Osteoblast (primary cell): Measurements from ENCODE around the gene CLNK. TPM values are rescaled to one million over a fixed set of nuclear protein-coding genes. Genes with fewer than 3 reads are reported as not detected.

Source experiments
- DNase-seq: peaks from one replicate; pipeline ENCODE4 v3.0.0; 2011; ENCODE audit warnings: low spot score, mixed read lengths; ENCODE audit not compliant: insufficient read length; ENCODE audit errors: missing footprints
- H2AFZ ChIP-seq: 2 replicates; pipeline ENCODE4 v1.6.0; 2011; ENCODE audit warnings: mild to moderate bottlenecking, low read length
- H3K27ac ChIP-seq: 2 replicates; pipeline ENCODE4 v1.5.1; 2011; ENCODE audit warnings: mild to moderate bottlenecking, low read depth, low read length, moderate library complexity
- H3K27me3 ChIP-seq: 2 replicates; pipeline ENCODE4 v1.6.0; 2012; ENCODE audit warnings: mild to moderate bottlenecking, control low read depth, inconsistent platforms, low read length, moderate library complexity; ENCODE audit not compliant: insufficient read depth
- H3K36me3 ChIP-seq: 2 replicates; pipeline ENCODE4 v1.5.1; 2011; ENCODE audit warnings: mild to moderate bottlenecking, low read length, control low read depth, moderate library complexity; ENCODE audit not compliant: insufficient read depth
- H3K4me1 ChIP-seq: 2 replicates; pipeline ENCODE4 v1.5.1; 2011; ENCODE audit warnings: mild to moderate bottlenecking, low read length, control low read depth, moderate library complexity; ENCODE audit not compliant: insufficient read depth
- H3K4me2 ChIP-seq: 2 replicates; pipeline ENCODE4 v1.6.0; 2011; ENCODE audit warnings: mild to moderate bottlenecking, low read length; ENCODE audit not compliant: insufficient read depth
- H3K4me3 ChIP-seq: fragments of 200-600 bp; sonication (generic); 3 replicates; pipeline ENCODE4 v1.5.1; 2012; ENCODE audit warnings: mild to moderate bottlenecking, low read length, inconsistent platforms; ENCODE audit not compliant: insufficient read depth
- H3K79me2 ChIP-seq: 2 replicates; pipeline ENCODE4 v1.6.0; 2012; ENCODE audit warnings: mild to moderate bottlenecking, low read length, control low read depth, inconsistent platforms; ENCODE audit not compliant: insufficient read depth
- H3K9me3 ChIP-seq: 2 replicates; pipeline ENCODE4 v1.5.1; 2011; ENCODE audit warnings: low read depth, low read length, control low read depth
- H4K20me1 ChIP-seq: 2 replicates; pipeline ENCODE4 v1.6.0; 2012; ENCODE audit warnings: mild to moderate bottlenecking, low read length, control low read depth; ENCODE audit not compliant: insufficient read depth
- total RNA-seq: library from RNA; depleted of rRNA; stranded (reverse); fragments of >200 nt; gene quantifications from 2 replicates; pipeline ENCODE4 v1.2.3, GENCODE V29; 2012
- TF ChIP-seq, protein P1 (sequence below): IDR thresholded peaks from 2 replicates; pipeline ENCODE4 v1.5.1; 2011; ENCODE audit warnings: mild to moderate bottlenecking, low read depth, low read length, moderate library complexity; ENCODE audit errors: extremely low read depth

CLNK gene, protein sequence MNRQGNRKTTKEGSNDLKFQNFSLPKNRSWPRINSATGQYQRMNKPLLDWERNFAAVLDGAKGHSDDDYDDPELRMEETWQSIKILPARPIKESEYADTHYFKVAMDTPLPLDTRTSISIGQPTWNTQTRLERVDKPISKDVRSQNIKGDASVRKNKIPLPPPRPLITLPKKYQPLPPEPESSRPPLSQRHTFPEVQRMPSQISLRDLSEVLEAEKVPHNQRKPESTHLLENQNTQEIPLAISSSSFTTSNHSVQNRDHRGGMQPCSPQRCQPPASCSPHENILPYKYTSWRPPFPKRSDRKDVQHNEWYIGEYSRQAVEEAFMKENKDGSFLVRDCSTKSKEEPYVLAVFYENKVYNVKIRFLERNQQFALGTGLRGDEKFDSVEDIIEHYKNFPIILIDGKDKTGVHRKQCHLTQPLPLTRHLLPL
- not detected in 2 replicates for total RNA-seq

DNA sequence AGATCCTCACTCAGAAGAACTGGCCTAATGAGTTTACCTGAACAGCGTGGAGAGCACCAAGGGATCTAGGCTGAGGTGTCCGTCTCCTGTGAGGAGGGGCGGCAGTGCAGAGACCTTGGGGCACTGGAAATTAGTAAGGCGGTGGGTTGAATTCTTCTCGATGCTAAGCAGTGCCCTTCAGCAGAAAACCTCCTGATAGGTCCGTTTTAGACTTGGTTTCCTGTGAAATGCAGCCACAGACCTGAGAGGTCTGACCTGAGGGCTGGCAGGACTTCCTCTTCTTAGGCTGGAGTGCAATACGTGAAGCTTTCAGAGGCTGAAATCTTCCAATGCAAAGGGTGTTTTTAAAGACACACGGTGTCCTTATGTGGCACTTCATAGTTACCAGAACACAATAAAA lies at the start of gene CLNK:
CLNK (minus strand) TSS at position 138 of the 400 bp plus-strand sequence. CDS start 16,899 bp downstream, outside the sequence.
- Histone ChIP-seq H3K4me1 (no peaks in the 10 kb centered on the region), H3K4me3 (no peak within 1 kb of the TSS), H3K27ac (no peak within 1 kb of the TSS), H3K36me3 (no peaks in the 10 kb centered on the region), H4K20me1 (no peaks in the 10 kb centered on the region), H2AFZ (no peak within 1 kb of the TSS), H3K9me3 (no peaks in the 10 kb centered on the region), H3K79me2 (no peaks in the 10 kb centered on the region), H3K27me3 (no peaks in the 10 kb centered on the region), H3K4me2 (no peak within 1 kb of the TSS)
- TF ChIP-seq, protein P1, sequence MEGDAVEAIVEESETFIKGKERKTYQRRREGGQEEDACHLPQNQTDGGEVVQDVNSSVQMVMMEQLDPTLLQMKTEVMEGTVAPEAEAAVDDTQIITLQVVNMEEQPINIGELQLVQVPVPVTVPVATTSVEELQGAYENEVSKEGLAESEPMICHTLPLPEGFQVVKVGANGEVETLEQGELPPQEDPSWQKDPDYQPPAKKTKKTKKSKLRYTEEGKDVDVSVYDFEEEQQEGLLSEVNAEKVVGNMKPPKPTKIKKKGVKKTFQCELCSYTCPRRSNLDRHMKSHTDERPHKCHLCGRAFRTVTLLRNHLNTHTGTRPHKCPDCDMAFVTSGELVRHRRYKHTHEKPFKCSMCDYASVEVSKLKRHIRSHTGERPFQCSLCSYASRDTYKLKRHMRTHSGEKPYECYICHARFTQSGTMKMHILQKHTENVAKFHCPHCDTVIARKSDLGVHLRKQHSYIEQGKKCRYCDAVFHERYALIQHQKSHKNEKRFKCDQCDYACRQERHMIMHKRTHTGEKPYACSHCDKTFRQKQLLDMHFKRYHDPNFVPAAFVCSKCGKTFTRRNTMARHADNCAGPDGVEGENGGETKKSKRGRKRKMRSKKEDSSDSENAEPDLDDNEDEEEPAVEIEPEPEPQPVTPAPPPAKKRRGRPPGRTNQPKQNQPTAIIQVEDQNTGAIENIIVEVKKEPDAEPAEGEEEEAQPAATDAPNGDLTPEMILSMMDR: no peak
- no peak for DNase-seq

DNA sequence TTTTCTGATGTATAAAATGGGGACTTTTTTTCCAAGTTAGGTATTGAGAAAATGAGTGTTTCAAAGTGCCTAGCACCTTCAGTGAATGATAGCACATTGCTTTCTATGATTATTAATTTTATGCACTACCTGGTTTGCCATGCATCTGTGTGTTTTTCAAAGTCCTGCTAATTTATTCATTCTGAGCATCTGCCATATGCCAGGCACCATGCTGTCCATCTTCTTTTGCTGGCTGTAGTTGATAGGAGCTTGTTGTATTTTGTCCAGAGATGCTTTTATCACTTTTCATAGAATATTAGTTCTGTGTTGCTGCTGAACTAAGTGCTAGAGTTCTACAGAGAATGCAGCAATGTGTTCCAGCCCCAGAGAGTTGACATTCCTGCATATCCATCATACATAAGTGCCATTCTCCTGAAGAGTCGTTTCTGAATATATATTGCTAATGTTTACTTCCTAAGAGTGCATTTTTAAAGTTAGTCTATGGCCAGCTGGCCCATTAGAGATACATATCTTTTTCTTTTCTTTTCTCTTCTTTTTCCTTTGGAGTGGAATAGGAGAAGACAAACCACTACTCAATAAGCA lies 49.0 kb upstream of the CLNK start:
- Histone ChIP-seq H3K27ac (no peak overlapping the region), H3K27me3 (no peaks in the 10 kb centered on the region), H3K4me2 (no peak overlapping the region), H2AFZ (no peak overlapping the region), H3K9me3 (no peaks in the 10 kb centered on the region), H3K4me1 (no peaks in the 10 kb centered on the region), H3K36me3 (no peaks in the 10 kb centered on the region), H4K20me1 (no peaks in the 10 kb centered on the region), H3K4me3 (no peak overlapping the region), H3K79me2 (no peaks in the 10 kb centered on the region)
- TF ChIP-seq, protein P1: no peak
- DNase-seq: no peak

DNA sequence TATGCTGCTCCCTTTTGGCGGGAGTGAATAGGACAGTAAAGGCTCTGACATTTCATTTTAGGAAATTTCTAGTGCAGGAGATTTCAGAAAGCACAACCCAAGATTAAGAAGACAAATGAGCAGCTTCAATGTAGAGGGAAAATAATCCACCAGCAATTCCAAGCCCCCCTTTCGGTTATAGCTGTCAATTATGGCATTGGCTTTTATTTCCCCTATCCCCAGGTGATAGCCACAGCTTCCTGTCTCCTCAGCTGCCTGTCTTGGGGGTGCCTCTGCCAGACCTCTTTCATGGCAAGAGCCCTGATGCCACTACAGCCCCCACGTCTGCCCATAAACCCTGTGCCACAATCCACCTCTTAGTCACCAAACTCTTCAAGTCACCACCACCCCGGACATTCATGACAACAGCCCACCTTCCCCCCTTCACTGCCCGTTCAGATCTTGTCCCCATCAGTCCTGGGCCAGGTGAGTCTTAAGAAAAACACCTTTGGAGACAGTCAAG lies 48.4 kb upstream of the CLNK start:
- Histone ChIP-seq H4K20me1 (no peaks in the 10 kb centered on the region), H3K27ac (no peak overlapping the region), H3K36me3 (no peaks in the 10 kb centered on the region), H3K4me2 (no peak overlapping the region), H3K4me3 (no peak overlapping the region), H3K4me1 (no peaks in the 10 kb centered on the region), H3K79me2 (no peaks in the 10 kb centered on the region), H3K27me3 (no peaks in the 10 kb centered on the region), H3K9me3 (no peaks in the 10 kb centered on the region), H2AFZ (no peak overlapping the region)
- TF ChIP-seq, protein P1: no peak
- DNase-seq: no peak

DNA sequence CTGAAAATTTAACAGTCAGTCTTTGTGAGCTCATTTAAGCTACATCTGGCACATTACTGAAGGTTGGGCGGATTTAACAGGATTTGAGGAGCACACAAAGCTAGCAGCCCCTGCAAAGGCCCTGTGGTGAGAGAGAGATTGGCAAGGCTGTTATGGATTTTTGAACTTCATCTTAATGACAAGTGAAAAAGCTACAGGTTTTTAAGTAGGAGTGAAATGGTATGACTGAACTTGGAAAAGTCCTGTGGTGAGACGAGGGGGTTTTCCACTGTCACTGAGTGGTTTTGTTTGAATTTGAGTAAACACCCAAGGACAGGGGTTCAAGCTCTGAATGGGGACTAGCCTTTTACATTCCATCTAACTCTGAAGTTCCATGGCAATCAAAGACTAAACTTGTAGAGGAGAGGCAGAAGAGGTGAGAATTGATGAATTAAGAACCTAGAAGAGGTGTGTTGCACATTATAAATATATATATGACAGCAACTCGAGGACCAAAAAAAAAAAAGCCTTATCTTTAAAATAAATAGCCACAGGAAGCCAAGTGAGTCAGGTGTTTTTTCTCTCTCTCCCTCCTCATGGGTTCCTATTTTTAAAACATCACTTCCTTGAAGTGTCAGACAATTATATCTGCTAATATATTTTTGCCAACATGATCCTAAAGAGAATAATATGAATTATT lies 47.8 kb upstream of the CLNK start:
- no peaks in the 10 kb centered on the region for H3K36me3 ChIP-seq
- no peak overlapping the region for H3K4me3 ChIP-seq
- no peak overlapping the region for H3K27ac ChIP-seq
- no peak overlapping the region for H3K4me2 ChIP-seq
- no peak for DNase-seq
- H2AFZ ChIP-seq: no peak overlapping the region
- H4K20me1 ChIP-seq: no peaks in the 10 kb centered on the region
- no peaks in the 10 kb centered on the region for H3K9me3 ChIP-seq
- no peaks in the 10 kb centered on the region for H3K79me2 ChIP-seq
- no peaks in the 10 kb centered on the region for H3K4me1 ChIP-seq
- TF ChIP-seq, protein P1: no peak
- no peaks in the 10 kb centered on the region for H3K27me3 ChIP-seq
